NCI-H2107 (cell line): ENCODE data around the gene MECR.
"Not testable (repeated sequence)": the region's sequence is repeated elsewhere in the genome, so short reads cannot be mapped to it uniquely, and the experiment has no call there.

ENCODE experiments used
- DNase-seq: peaks from one replicate; lab custom pipeline; 2025; lab: John Stamatoyannopoulos, UW

MECR gene

GRCh38 chr1:29167904-29168303 lies 62.8 kb downstream of the MECR start:
- DNase-seq = no peak

DNA sequence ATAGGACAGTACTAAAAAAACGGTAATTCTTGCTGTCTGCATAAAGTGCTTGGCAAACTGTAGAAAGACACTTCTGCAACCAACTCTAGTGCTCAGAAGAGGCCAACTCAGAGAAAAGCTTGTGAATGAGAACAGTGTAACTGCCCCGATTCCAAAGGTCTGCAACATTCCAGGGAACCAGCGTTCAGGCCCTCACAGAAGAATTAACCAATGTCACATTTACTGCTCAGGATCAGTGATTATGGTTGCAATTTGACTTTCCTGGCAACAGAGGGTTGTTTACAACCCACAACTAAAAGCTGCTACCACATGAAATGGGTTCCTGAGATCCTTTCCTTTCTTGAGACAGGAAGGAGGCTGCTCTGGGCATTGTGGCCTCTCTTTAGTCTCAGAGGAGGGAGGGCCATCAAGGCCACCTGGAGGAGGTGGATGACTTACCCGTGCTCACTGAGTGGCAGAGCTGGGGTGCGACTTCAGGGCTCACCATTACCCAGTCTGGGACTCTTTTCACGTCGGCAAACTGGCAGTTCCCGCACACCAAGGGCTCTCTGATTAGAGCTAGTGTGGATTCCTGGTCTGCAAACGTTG lies 64.3 kb downstream of the MECR start:
- DNase-seq = no peak

GRCh38 chr1:29164588-29164987 lies 66.1 kb downstream of the MECR start:
- no peak for DNase-seq

DNA sequence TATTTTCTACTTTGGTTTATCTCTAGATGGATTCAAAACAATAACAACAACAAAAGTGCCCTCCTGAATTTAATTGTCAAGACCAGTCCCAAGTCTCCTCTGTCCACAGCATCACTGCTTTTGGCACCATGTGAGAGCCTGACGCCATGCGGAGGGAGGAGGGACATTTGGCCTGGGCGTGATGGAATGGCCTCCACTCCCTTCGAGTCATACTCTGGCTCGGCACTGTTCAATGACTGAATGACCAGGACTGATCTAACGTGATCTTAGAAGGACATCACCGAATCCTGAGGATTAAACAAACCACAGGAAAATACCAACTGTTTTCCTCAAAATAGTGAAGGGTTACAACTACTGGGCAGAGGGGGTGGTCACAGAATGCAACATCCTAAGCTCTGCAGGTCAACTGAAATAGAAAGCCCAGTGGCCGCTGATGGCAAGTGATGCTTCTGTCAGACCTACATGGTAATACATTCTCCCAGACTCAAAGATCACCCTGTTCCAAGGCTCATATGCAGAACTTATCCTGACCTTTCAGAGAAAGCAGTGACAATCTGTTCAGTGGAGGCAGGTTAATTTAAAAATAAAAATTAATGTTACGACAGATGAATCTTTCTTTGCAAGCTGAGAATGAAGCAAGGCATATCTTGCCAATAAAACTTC lies 68.1 kb downstream of the MECR start:
- DNase-seq = no peak

- no peak for DNase-seq
These were observed 68.7 kb downstream of the MECR start for GRCh38 chr1:29162025-29162424.

DNA sequence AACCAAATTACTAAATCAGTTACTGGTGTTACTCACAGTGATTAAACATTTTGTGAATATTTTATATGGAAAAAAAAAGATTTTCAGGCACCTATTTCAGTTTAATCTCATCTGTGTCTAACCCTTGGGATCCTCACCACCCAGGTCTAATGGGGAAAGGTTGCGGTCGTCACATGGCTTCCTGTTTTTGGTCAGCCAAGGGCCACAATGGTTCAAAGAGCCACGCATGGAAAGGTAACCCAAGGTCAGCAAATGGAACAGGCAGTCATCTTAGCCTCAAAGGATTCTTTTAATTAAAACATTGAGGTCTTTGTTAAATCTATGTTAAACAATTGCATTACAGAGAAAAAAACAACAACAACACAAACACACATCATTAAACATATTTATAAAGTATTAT lies 71.0 kb downstream of the MECR start:
- DNase-seq = no peak

DNA sequence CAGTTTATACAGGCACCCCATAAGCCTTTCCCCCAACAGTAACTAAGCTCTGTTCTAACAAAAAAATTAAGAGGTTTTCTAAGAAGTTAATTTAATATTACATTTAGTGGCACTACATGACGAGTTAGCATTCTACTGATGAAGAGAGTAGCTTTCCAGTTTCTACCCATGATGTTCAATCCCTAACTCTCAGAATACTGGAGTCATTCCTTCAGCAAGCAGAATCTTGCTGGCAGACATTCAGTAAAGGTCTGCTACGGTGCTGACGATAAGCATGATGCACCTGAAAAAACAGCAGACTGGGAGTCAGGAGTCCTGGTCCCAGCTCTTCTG lies 73.5 kb downstream of the MECR start:
- DNase-seq = no peak

DNA sequence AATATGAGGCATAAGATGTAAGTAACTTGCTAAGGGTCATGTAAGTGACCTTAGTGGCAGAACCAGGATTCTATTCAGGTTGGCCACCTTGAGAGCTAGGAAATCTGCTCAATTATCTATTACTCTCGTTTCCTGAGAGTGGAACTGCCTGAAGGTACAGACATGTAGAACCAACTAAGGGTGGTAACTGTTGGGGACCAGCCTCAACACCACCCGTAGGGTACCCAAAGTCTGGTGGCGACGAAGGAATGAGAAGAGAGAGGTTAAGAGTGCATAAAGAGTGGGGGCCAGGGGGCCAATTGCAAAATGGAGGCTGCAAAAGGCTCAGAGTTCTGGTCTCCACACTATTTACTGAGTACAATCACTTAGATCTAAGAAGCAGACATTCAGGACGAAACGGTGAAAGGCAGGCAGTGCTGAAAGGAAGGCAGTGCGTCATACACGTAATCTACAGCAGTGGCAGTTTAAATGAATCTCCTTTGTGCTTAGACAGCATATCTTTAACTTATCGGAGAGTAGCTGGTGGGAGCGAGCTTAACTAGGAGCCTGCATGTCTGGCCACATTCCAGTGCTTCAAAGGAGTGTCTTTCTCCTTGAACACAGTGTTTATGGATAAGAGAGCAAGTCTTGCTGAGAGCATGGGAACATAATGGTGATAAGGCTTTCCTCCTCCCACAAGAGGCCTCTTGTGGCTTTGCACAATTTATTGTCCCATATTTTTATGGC lies 74.0 kb downstream of the MECR start:
- DNase-seq = no peak

DNA sequence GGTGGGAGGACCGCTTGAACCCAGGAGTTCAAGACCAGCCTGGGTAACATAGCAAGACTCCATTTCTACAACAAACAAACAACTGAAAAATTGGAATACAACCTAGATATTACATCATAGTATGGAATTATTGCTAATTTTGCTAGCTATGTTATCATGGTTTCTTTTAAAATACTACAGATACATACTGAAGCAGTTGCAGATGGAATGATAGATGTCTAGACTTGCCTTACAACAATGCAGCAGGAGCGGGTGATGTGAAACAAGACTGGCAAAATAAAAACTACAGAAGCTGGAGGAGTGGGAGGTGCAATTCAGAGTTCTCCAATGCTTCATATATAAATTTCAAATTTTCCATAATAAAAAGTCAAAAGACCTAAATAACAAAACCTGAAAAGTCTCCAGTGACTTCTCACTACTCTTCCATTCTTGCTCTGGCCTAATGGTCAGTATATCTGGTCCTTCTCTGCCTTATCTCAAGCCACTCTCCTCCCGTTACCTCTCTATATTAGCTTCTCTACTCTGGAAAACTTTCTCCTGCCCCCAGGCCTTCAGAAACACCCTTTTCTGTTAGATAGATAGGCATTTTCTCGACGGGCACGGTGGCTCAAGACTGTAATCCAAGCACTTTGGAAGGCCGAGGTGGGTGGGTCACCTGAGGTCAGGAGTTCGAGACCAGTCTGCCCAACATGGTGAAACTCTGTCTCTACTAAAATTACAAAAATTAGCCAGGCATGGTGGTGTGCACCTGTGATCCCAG lies 78.5 kb downstream of the MECR start:
- DNase-seq = no peak

- DNase-seq = not testable (repeated sequence)
These were observed 80.4 kb downstream of the MECR start for GRCh38 chr1:29150346-29150745.

DNA sequence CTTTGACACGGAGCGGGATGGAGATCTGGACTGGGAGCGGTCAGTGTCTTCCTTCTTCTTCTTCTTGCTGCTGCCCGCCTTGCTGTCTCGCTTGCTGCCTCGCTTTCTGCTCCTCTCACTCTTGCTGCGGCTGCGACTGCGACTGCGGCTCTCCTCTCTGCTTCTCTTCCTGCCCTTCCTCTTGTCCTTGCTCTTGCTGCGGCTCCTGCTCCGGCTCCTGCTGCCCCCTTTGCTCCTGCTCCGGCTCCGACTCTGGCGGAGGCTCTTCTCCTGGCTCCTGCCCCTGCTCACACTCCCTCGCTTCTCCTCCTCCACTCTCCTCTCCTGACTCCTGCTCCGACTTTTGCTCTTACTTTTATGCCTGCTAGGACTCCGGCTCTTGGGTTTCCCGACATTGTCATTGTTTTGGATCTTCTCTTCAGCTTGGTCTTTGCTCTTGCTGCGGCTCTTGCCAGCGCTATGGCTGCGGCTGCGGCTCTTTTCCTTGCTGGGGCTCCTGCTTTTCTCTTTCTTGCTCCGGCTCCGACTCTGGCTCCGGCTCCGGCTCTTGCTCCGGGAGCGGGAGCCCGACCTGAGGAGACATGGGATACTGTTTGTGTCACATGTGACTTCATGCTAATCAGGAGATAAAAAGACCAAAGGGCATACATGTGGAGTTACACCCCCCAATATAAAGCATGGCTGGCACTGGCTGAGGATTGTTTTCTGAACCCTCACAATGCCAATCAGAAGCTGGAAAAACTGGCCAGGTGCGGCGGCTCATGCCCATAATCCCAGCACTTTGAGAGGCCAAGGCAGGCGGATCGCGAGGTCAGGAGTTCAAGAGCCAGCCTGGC lies 81.9 kb downstream of the MECR start:
- DNase-seq = no peak

GRCh38 chr1:29145739-29146437 lies 84.8 kb downstream of the MECR start:
- no peak for DNase-seq

- no peak for DNase-seq
These were observed 86.6 kb downstream of the MECR start for GRCh38 chr1:29144178-29144577.

- no peak for DNase-seq
These were observed 88.0 kb downstream of the MECR start for GRCh38 chr1:29142714-29143113.
